HepG2 (cell line): ENCODE measurements around the gene PCNA. TPM values are rescaled to one million over a fixed set of nuclear protein-coding genes. Genes with fewer than 3 reads are reported as not detected.

Source experiments
- CAMTA2 ChIP-seq: sonication (generic); formaldehyde crosslinking; IDR thresholded peaks from 2 replicates; pipeline ENCODE4 v1.4.0; 2020; ENCODE audit warnings: mild to moderate bottlenecking, missing genetic modification reagents, borderline replicate concordance
- ERF ChIP-seq: IDR thresholded peaks from 2 replicates; pipeline ENCODE4 v1.6.1; 2018; ENCODE audit warnings: missing biosample characterization, missing genetic modification reagents
- ETV6 ChIP-seq: sonication (generic); formaldehyde crosslinking; conservative IDR thresholded peaks from 2 replicates; pipeline ENCODE4 v1.4.0; 2020; ENCODE audit warnings: missing genetic modification reagents
- PRPF4 ChIP-seq: fragments of 200-400 bp; formaldehyde crosslinking; IDR thresholded peaks from 2 replicates; pipeline ENCODE4 v1.6.1; 2016; ENCODE audit warnings: low read length, low read depth; ENCODE audit not compliant: poor library complexity, severe bottlenecking
- SMAD3 ChIP-seq: sonication (generic); formaldehyde crosslinking; IDR thresholded peaks from 2 replicates; pipeline ENCODE4 v1.4.0; 2020; ENCODE audit warnings: missing genetic modification reagents
- ZFP41 ChIP-seq: sonication (generic); formaldehyde crosslinking; IDR thresholded peaks from 2 replicates; pipeline ENCODE4 v1.4.0; 2020; ENCODE audit warnings: mild to moderate bottlenecking, missing genetic modification reagents, borderline replicate concordance
- ZNF335 ChIP-seq: sonication (generic); formaldehyde crosslinking; IDR thresholded peaks from 2 replicates; pipeline ENCODE4 v1.4.0; 2020; ENCODE audit warnings: missing genetic modification reagents
- ZNF660 ChIP-seq: sonication (generic); formaldehyde crosslinking; IDR thresholded peaks from 2 replicates; pipeline ENCODE4 v1.5.1; 2020; ENCODE audit warnings: mild to moderate bottlenecking, low read depth, missing genetic modification reagents, borderline replicate concordance
- ZNF850 ChIP-seq: sonication (generic); formaldehyde crosslinking; conservative IDR thresholded peaks from 2 replicates; pipeline ENCODE4 v1.9.0; 2021; ENCODE audit warnings: mild to moderate bottlenecking, missing genetic modification reagents
- polyA plus RNA-seq, 8 experiments: library from polyadenylated mRNA; depleted of rRNA in 3 of 8; stranded (reverse) in 7 of 8; unstranded in 1 of 8; fragments of >200 nt; fragmentation: Illumina TruSeq in 4 of 8; extraction: Trizol in 4 of 8; gene quantifications; 2 replicates each; pipeline versions ENCODE4 v1.2.1 to v1.2.3, GENCODE V29; 2011 to 2016; ENCODE audit warnings: low read depth in 4 of 8, missing spikeins in 1 of 8, mixed read lengths in 1 of 8; ENCODE audit not compliant: insufficient read depth in 1 of 8
- total RNA-seq, 5 experiments: library from RNA; depleted of rRNA; stranded (reverse); fragments of >200 nt; fragmentation: Illumina TruSeq; extraction: Trizol; gene quantifications; 2 replicates each; pipeline ENCODE4 v1.2.3, GENCODE V29; 2016; ENCODE audit warnings: low read depth in 1 of 5
- TF ChIP-seq, protein P1 (sequence below), 2 experiments: fragments of 450-650 bp in 1 of 2; sonication (generic) in 1 of 2; formaldehyde crosslinking in 1 of 2; IDR thresholded peaks; 2 replicates each; pipeline versions ENCODE4 v1.6.1 to v1.8.0; 2016 to 2022; ENCODE audit warnings: antibody characterized with exemption in 1 of 2, mild to moderate bottlenecking in 1 of 2, missing genetic modification reagents in 1 of 2
- TF ChIP-seq, protein P2 (sequence below): sonication (generic); formaldehyde crosslinking; IDR thresholded peaks from 2 replicates; pipeline ENCODE4 v1.4.0; 2020; ENCODE audit warnings: missing genetic modification reagents
- TF ChIP-seq, protein P3 (sequence below), 2 experiments: sonication (generic) in 1 of 2; formaldehyde crosslinking in 1 of 2; IDR thresholded peaks; 2 replicates each; pipeline versions ENCODE4 v1.4.0 to v1.6.1; 2016 to 2020; ENCODE audit warnings: borderline replicate concordance in 1 of 2, low read depth in 1 of 2, mild to moderate bottlenecking in 1 of 2, missing genetic modification reagents in 1 of 2

The PCNA gene
- total and polyA plus RNA-seq, 2 of the 13 experiments (the other 11 are each of a cell fraction or from before 2014, with no cell fraction given), result 229 to 655 TPM

DNA sequence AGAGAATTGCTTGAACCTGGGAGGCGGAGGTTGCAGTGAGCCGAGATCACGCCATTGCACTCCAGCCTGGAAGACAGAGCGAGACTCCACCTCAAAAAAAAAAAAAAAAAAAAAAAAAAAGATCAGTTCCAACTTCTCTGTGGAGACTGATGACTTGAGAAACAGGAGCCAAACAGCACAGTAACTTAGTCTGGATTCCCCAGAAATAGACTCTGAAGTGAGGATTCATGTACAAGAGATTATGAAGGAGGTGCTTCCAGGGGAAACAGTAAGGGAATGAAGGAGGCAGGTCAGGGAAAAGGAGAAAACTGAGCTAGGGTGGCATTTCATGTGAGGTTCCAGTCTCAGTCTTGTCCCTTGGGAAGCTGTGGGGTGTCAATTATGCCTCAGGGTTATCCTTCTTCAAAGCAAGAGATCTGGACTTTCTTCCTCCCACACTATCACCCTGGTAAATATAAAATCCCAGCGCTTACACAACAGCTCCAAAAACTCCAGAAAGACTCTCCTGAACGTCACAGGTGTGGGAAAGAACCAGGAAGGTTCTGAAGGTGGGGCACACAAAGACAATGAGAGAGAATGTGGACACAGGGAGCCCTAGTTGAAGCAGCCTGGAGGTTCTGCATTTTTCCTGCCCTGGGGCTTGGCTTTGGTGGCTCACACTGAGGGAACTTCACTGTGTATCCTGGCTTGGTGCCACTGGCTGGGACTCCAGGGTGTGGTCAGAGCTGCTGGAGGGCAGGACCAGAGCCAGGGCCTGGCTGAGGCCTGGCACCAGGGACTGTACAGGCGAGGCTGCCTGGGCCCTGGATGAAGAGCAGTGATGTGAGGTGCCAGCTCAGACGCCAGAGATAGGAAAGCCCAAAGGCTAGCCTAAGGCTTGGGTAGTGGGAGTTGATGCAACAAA is 46.8 kb downstream of the PCNA start (continued):
- TF ChIP-seq, protein P1, sequence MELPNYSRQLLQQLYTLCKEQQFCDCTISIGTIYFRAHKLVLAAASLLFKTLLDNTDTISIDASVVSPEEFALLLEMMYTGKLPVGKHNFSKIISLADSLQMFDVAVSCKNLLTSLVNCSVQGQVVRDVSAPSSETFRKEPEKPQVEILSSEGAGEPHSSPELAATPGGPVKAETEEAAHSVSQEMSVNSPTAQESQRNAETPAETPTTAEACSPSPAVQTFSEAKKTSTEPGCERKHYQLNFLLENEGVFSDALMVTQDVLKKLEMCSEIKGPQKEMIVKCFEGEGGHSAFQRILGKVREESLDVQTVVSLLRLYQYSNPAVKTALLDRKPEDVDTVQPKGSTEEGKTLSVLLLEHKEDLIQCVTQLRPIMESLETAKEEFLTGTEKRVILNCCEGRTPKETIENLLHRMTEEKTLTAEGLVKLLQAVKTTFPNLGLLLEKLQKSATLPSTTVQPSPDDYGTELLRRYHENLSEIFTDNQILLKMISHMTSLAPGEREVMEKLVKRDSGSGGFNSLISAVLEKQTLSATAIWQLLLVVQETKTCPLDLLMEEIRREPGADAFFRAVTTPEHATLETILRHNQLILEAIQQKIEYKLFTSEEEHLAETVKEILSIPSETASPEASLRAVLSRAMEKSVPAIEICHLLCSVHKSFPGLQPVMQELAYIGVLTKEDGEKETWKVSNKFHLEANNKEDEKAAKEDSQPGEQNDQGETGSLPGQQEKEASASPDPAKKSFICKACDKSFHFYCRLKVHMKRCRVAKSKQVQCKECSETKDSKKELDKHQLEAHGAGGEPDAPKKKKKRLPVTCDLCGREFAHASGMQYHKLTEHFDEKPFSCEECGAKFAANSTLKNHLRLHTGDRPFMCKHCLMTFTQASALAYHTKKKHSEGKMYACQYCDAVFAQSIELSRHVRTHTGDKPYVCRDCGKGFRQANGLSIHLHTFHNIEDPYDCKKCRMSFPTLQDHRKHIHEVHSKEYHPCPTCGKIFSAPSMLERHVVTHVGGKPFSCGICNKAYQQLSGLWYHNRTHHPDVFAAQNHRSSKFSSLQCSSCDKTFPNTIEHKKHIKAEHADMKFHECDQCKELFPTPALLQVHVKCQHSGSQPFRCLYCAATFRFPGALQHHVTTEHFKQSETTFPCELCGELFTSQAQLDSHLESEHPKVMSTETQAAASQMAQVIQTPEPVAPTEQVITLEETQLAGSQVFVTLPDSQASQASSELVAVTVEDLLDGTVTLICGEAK (IDR thresholded peaks at IDR 0.05), result no peak
- TF ChIP-seq, protein P1 (CRISPR knock-in tag; IDR thresholded peaks at IDR 0.05), result no peak; the same call in 1 of the 2 replicates
- 0 out of 2 replicates have a peak, but pooled peaks have one; percentile 19 for TF ChIP-seq ERF (CRISPR knock-in tag)
- TF ChIP-seq ZNF335 (CRISPR knock-in tag), result no peak
- TF ChIP-seq ZNF850 (CRISPR knock-in tag), result no peak
- 0 out of 2 replicates have a peak, but pooled peaks have one; percentile 14 for TF ChIP-seq ETV6
- TF ChIP-seq SMAD3 (CRISPR knock-in tag), result no peak
- TF ChIP-seq, protein P2, sequence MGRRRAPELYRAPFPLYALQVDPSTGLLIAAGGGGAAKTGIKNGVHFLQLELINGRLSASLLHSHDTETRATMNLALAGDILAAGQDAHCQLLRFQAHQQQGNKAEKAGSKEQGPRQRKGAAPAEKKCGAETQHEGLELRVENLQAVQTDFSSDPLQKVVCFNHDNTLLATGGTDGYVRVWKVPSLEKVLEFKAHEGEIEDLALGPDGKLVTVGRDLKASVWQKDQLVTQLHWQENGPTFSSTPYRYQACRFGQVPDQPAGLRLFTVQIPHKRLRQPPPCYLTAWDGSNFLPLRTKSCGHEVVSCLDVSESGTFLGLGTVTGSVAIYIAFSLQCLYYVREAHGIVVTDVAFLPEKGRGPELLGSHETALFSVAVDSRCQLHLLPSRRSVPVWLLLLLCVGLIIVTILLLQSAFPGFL (CRISPR knock-in tag), result no peak
- TF ChIP-seq PRPF4, result no peak
- TF ChIP-seq ZFP41 (CRISPR knock-in tag), result no peak
- no peak for TF ChIP-seq ZNF660 (CRISPR knock-in tag)
- no peak for TF ChIP-seq CAMTA2 (CRISPR knock-in tag)
- TF ChIP-seq, protein P3, sequence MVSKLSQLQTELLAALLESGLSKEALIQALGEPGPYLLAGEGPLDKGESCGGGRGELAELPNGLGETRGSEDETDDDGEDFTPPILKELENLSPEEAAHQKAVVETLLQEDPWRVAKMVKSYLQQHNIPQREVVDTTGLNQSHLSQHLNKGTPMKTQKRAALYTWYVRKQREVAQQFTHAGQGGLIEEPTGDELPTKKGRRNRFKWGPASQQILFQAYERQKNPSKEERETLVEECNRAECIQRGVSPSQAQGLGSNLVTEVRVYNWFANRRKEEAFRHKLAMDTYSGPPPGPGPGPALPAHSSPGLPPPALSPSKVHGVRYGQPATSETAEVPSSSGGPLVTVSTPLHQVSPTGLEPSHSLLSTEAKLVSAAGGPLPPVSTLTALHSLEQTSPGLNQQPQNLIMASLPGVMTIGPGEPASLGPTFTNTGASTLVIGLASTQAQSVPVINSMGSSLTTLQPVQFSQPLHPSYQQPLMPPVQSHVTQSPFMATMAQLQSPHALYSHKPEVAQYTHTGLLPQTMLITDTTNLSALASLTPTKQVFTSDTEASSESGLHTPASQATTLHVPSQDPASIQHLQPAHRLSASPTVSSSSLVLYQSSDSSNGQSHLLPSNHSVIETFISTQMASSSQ (IDR thresholded peaks at IDR 0.05; ENCODE audit: low read depth), result no peak
- TF ChIP-seq, protein P3 (CRISPR knock-in tag; IDR thresholded peaks at IDR 0.05; ENCODE audit: borderline replicate concordance), result no peak
